Activated T-helper 1 cell treated with anti-CD3 and anti-CD28 coated beads, Interleukin-2, amount 50 U/mL, for 16 hours (primary cell): ENCODE data around the gene PTPRG.

ENCODE experiments used
- DNase-seq, 2 donors: peaks; one replicate each; pipeline ENCODE4 v3.0.0-alpha.2; 2020; ENCODE audit warnings: low read depth in 1 of 2, low spot score in 1 of 2

The PTPRG gene

GRCh38 chr3:61789861-61790260 lies 228.5 kb downstream of the PTPRG start:
- DNase-seq, result no peak

GRCh38 chr3:61790411-61790810 lies 229.0 kb downstream of the PTPRG start:
- DNase-seq, result no peak

DNA sequence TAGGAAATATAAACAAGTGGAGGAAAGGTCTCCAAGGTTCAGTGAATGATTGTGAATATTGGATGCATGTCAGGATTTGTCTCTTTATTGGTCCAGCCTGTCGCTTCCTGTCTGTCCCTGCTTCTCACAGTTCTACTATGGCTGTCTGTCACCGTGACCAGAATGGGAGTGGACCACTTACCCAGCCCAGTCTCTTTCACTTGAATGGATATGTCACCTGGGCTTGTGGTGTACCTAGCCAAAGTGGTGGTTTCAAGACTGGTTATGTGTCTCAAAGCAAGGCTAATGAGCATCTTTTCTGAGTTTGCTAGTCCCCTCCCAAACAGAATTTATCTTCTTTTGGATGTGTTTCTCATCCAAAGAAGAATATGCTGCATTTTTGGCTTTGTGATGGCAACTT lies 231.7 kb downstream of the PTPRG start:
- DNase-seq, result no peak

- no peak for DNase-seq
These were observed 232.2 kb downstream of the PTPRG start for GRCh38 chr3:61793521-61793920.

- no peak for DNase-seq
These were observed 233.0 kb downstream of the PTPRG start for GRCh38 chr3:61794341-61794740.

GRCh38 chr3:61794961-61795360 lies 233.6 kb downstream of the PTPRG start:
- no peak for DNase-seq

DNA sequence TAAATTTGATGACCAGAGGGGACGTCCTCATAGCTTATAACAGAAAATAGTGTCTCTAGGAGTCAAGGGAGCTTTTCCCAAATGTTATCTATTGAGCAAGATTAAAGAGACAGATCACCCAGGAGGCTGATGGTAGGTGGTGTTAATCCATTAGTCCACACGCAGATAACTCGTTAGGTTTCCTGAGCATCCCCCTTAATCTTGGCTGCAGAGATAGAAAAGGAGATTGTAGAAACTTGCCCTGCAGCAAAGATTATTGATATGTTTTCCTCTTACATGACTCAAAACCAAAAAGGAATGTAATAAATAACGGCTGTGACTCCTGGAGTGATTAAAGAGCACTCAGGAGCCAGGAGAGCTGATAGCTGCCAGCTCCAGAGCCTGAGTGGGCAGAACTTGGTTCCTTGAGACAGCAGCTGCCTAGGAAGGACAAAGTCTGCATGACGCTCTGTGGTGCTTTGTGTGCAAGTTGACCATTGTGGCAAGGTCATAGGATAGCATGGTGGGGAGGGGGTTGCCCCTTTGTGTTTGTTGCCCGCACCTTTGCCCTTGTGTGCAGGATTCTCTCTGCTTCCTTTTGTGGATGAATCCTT lies 234.8 kb downstream of the PTPRG start:
- DNase-seq, result no peak

DNA sequence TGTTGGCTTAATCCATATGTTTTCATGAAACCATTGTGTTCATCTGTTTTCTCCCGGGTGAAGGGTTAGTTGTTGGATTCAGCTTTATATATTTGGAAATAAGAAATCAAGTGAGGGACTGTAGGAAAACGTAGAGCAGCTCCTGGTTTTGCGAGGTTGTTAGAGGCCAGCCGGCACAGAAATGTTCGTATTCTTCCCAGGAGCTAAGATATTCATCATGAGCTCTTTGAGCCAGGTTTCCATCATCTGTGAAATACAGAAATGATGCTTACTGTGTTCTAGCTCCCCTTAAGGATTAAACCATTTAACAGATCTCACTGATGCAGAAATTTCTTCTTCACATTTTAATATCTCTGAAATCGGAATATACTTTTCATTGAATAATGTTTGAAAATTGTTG lies 235.5 kb downstream of the PTPRG start:
- no peak for DNase-seq

- no peak for DNase-seq
These were observed 241.4 kb downstream of the PTPRG start for GRCh38 chr3:61802772-61803171.

- DNase-seq, result no peak
These were observed 242.6 kb downstream of the PTPRG start for GRCh38 chr3:61803983-61804382.

DNA sequence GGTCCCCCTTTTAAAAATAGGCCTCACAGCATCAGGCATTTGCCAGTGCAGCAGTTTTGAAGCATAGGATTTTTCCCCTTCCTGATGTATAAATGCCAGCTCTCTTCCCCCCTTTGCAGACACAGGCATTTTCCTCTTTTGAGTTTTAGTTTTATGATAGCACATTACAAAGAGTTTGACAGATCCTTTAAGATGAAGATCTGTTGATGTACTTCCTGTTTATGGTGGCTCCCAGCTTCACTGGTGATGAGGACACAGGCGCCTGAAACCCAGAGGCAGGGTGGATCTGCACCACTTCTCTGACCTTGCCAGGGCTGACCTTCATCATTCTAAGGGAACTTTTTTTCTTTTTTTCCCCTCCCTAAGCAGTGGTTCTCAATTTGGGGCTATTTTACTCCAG lies 243.4 kb downstream of the PTPRG start:
- no peak for DNase-seq

DNA sequence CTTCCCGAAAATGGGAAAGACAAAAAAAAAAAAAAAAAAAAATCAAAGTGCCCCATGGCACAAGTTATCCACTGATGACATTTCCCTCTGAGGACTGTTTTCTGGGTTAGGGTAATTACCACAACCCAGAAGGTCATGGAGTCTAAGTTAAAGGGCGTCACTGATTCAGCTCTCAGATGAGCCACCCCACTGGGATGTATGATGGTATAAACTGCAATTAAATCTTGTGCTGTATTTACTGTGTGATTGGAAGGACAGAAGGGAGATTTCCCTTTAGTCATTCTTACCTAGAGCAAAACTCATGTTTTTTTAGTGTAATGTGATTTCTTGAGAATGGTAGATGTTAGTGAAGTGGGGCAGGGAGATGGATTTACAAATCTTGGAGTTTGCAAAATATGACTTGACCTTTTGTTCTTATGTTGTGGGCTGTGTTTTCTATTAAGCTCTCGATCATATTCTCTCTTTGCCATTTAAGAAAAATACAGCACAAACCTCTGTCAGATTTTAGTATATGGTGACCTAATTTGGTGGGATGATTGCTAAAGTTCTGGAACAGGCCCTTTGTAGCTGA lies 244.2 kb downstream of the PTPRG start:
- DNase-seq, result no peak

DNA sequence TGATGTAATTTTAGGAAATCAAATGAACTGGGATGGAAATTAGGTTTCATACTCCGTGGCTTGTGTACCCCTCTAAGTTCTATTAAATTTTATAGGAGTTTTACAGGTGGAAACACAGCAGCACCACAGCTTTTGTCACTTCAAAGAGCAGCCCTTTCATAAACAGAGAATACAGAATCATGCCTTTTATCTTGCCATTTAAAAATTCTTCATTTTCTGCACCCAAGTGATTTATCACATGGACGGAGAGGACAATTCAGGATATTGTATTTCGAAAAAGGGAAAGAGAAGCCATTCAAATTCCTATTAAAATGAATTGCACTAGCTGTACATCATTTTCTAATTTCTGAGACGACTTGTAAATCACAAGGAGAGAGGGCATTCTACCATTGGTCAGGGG lies 245.4 kb downstream of the PTPRG start:
- DNase-seq, result no peak

DNA sequence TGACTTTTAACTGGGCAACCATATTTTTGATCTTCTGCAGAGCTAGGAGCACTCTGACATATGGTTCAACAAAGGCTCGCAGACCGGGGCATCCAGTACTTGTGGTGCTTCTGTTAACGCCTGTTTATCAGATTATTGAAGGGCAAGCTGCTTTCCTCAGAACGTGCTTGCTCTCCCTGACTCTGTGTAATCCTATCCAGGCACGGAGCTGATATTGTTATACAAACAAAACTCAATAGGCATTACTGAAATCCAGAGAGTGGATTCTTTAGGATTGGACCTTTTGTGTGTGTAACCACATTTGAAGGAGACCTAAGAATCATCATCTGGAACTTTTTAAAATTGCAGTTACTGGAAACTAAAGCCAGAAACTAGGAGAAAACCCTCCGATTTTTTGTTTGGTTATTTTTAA lies 246.5 kb downstream of the PTPRG start:
- DNase-seq, result no peak

GRCh38 chr3:61808526-61808925 lies 247.2 kb downstream of the PTPRG start:
- DNase-seq, result no peak

DNA sequence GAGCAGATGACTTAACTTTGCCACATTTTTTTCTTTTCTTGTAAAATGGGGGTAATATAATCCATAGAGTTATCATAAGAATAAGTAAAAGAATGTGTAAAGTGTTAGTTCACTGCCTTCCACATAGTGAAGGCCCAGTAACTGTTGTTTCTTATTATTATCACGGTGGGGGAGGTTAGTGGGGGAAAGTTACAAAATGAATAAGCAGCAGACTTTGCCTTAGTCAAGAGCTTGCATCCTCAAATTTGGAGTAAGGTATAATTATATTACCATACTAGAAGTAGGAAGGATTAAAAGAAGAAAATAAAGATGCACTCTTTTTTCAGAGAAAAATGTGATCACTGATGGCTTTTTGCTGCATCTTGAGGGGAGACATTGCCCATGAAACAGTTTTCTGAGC lies 247.6 kb downstream of the PTPRG start:
- no peak for DNase-seq

- DNase-seq, result no peak
These were observed 248.5 kb downstream of the PTPRG start for GRCh38 chr3:61809879-61810278.

DNA sequence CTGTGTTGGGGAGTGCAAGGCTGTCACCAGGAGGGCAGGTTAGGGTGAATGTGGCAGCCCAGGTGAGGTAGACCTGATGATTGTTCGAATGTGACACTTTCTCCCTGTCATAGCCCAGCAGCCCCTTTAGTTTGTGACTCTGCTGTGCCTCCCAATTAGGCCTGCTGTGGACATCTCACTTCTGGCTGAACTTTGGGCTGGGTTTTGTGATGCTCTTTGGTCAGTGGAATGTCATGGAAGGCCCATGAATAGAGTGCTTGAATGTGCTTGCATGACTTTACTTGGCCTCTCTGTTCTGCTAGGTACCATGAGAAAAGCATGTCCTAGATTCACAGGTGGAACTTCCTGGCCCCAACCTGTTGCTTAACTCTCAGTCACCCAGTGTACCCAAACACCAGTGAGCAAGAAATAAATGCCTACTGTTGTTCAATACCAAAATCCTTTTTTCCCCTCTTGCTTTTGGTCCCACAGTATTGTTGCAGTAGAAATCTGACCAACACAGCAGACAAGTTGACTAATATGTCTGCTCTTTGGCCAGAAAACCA lies 249.7 kb downstream of the PTPRG start:
- no peak for DNase-seq

DNA sequence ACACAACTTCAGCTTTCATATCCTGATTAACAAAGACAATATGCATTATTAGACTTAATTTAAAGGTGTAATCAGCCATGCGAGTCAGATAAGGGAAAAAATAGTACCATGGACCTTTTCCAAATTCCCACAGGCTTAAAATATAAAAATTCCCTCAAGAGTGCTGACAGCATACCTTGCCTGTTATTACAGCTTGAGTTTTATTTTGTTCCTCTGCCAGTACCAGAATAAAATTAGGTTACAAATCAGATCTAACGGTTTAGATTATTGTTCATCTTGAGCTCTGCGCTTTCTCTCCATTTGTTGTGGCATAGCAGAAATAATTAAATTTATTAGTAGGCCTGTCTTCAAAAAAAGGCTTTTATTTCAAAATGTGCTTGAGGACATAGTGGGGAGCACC lies 250.3 kb downstream of the PTPRG start:
- no peak for DNase-seq

DNA sequence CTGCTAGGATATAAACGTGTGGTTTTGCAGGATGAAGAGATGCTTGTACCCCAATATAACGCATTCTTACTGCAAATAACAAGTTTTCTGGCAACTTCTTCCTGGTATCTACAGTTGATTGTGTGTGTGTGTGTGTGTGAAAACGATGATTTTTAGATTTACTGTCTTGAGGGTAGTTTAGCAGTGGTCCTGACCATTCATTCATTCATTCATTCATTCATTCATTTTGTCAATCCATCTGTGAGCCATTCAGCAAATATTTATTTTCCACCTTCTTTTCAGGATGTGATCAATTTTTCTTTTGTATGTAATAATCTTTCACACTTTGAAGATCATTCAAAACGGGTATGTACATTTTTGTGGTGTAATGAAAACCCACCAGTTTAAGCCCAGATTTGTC lies 250.7 kb downstream of the PTPRG start:
- no peak for DNase-seq

- no peak for DNase-seq
These were observed 251.1 kb downstream of the PTPRG start for GRCh38 chr3:61812517-61812916.

DNA sequence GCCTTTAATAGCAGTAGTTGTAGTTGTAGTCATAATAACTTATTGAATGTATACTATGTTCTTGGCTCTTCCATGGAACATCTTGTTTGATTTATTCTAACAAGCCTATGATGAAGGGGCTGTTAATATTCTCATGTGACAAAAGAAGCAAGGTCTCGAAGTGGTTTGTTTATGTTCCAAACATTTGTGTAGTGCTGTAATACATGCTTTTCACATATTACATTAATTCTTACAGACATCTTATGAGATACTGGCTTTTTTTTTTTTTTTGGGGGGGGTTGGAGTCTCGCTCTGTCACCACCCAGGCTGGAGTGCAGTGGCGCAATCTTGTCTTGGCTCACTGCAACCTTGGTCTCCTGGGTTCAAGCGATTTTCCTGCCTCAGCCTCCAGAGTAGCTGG lies 252.3 kb downstream of the PTPRG start:
- DNase-seq, result no peak

- no peak for DNase-seq
These were observed 253.3 kb downstream of the PTPRG start for GRCh38 chr3:61814674-61815073.
